Stimulated activated CD4-positive, alpha-beta T cell treated with anti-CD3 and anti-CD28 coated beads, Interleukin-12 subunit alpha, Interleukin-12 subunit beta, amount 100 ng/mL, for 24 hours (primary cell): ENCODE data around the gene SOX5.
"Not testable (repeated sequence)": the region's sequence is repeated elsewhere in the genome, so short reads cannot be mapped to it uniquely, and the experiment has no call there.

ENCODE experiments used
- DNase-seq, 2 experiments: peaks; one replicate each; pipeline ENCODE4 v3.0.0-alpha.2; 2020; ENCODE audit warnings: low read depth in 2 of 2

Gene SOX5

DNA sequence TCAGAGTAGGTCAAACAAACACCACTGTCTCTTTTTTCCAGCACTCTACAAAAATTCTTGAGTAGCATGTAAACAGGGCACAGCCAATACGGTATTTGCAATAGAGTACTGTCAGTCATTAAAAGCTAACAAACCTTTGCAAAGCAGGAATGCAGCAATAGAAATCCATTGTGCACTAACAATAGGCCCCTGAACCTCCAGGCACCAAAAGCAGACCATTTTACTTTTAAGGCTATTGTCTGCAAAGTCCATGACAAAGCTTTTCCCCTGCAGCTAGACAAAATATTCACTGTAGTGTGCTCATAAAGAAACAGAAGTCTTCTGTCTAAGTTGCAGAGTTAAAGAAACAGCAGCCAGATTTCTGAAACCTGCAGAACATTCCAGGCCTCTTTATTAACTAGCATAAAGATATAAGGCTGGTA, 191.9 kb downstream of the SOX5 start:
- no peak for DNase-seq

DNA sequence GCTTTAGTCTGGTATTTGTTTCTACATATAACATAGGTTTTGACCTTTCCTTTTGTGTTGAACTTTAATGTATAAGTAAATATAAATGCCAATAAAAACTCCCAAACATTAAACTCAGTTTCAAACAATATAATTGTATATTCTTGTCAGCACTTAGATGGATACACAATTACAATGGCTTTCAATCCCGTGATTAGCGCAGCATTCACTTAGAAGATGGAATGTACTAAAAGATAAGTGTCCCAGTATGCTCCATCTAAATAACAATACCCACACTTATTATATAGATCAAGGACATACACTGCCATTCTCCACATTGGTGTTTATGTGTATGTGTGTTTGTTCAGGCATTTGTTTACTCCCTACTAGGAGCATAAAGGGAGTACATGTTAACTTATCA, 193.1 kb downstream of the SOX5 start:
- no peak for DNase-seq

DNA sequence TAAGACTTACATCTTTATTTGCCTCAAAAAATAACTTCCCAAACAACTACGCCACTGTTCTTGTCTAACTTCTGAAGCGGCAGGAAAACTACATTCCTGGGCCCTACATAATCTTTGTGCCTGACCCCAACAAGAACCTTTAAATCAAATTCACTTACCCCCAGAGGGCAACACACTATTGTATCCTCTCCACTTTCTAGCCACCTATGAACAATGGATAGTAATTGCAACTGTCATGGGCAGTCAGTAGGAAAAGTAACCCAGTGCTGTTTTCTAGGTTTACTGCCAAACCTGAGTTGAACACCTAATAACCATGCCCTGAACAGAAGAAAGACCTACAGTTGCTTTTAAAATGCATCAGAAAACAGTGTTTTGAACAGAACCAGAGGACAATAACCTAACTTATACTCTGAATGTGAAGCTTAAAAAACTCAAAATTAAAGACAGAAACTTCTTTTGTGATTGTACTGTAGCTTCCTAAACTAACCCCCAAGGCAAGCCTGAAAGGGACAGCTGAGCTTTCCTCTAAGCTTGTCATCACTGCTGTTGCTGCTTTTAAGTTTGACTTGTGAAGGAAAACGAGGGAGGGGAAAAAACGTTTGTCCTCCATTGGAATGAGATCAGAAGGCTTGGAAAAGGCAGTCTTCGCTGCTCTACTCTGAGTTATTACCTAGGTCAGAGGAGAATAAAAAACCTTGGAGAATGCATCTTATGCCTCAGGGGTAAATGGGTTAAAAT, 195.7 kb downstream of the SOX5 start:
- no peak for DNase-seq

DNA sequence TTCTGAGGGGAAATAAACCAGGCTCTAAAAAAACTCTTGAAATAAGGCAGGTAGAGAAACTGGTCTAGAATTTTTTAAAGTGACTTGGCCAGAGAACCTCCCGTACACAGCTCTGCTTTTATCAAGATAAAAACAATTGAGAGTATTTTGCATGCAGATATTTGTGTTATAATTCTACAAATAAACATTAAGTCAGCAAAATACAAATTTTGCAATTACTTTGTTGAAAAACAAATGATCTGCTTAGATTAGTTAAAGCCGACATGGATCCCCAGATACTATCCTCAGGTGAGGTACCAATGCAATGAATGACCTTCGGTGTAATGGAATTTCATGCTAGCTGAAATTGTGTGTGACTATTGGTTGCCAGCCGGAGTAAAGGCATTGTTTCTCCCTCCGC, 197.2 kb downstream of the SOX5 start:
- no peak for DNase-seq

DNA sequence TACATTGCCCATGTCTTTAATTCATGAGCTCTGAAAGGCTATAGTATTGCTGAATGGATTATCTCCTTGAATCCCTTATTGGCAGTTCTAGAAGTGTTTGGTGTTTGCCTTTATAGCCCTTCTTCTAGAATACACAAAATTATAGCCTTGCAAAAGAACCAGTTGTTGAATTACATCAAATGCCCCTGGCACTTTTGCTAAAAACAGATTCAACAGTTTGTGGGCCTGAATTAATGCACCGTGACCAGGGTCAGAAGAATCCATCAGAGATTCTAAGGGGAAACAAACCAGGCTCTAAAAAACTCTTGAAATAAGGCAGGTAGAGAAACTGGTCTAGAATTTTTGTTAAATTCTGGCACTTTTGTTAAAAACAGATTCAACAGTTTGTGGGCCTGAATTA, 197.8 kb downstream of the SOX5 start:
- DNase-seq: no peak

DNA sequence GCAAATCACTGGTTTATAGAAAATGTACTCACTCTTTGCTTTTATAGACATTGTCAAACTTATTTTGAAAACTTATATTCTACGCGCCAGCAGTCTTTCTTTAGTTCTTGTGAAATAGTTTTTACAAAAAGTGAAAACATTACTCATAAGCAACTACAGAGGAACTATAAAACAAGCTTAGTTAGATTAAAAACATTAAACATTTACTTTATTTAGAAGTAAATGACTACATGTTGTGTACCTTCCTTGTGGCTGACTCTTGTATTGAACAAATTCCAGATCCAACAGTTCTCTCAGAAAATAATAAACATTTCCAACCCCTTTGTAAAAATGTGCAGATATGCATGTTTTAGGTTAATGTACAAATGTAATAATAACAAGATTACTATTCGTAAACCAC, 198.5 kb downstream of the SOX5 start:
- DNase-seq: no peak

DNA sequence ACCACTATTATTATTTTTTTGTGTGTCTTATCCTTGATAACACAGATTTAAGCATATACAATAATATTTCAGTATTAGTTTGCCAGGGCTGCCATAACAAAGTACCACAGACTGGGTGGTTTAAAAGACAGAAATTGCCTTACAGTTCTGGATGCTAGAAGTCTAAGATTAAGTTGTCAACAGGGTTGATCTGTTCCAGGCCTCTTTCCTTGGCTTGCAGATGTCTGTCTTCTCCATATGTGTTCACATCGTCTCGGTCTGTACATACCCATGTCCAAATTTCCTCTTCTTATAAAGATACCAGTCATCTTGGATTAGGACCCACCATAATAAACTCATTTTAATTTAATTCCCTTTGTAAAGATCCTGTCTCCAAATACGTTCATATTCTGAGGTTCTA, 204.8 kb downstream of the SOX5 start:
- DNase-seq: no peak

DNA sequence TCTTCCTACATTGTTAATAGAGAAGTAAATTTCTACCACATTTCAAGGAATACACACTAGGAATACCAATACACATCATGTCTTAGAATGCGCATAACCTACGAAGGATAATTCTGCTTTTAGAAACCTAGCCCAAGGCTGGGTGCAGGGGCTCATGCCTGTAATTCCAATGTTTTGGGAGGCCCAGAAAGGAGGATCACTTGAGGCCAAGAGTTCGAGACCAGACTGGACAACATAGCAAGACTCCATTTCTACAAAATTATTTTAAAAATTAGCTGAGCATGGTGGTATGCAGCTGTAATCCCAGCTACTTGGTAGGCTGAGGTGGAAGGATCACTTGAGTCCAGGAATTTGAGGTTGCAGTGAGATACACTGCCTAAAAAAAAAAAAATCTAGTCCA, 206.9 kb downstream of the SOX5 start:
- DNase-seq: no peak

DNA sequence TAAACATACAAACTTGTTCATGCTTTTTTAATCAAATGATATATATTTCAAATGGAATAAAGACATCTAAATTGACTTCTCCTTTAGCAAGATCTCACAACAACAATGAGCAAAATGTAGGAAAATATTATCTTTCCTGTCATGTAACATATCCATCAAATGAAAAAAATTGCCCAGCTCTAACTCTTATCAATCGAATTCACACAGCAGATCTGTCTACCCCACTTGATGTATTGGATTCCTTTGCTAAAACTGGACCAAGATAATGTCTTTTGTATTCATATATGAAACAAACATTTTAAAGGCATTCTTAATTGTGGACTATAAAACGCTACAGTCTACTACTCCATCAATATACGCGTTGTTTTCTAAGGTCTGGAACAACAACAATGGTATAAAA, 218.0 kb downstream of the SOX5 start:
- no peak for DNase-seq

DNA sequence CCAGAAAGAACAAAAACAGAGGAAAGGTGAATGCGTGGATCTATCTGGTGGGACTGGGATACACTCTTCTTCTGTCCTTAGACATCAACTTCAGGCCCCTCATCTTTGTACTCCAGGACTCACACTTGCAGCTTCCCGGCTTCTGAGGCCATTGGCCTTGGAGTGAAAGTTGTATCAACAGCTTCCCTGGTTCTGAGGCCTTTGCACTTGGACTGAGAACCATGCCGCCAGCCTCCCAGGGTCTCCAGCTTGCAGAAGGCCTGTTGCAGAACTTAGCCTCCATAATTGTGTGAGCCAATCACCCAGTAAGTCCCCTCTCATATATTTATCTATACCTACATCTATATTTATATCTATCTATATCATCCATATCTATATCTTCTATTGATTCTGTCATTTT, 218.4 kb downstream of the SOX5 start:
- DNase-seq: no peak

DNA sequence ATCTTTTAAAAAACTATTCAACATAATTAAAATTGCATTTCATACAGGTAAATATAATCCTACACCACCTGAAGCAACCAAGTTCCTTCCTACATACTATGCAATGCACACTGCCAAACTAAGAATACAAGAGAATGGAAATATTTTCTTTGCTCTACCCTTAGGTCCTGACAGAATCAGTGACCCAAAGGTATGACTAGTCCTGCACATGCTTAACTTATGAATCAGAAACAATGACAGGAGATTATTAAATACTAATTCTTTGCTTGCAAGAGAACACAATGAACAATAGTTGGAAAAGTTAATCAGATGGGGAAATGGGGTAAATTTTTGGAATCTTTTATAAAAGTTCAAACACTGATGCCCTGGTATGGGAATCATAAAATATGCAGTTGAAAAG, 220.1 kb downstream of the SOX5 start:
- DNase-seq: no peak

DNA sequence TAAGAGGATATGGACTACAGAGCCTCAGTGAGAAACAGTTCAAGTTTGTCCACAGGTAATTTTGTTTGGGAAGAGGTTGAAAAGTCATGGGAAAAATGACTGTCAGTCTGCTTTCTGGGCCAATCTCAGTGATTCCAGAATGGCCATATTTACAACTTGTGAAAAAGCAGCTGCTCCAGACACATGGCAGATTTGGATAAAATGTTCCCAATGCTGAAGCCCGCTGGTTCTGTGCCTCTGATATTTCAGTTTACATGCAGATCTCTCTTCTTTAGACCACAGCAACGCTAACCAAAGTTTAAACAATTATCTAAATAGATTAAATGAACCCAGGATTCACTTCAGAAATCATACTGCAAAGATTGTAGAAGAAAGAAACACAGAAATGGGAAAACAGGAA, 222.8 kb downstream of the SOX5 start:
- DNase-seq: no peak

DNA sequence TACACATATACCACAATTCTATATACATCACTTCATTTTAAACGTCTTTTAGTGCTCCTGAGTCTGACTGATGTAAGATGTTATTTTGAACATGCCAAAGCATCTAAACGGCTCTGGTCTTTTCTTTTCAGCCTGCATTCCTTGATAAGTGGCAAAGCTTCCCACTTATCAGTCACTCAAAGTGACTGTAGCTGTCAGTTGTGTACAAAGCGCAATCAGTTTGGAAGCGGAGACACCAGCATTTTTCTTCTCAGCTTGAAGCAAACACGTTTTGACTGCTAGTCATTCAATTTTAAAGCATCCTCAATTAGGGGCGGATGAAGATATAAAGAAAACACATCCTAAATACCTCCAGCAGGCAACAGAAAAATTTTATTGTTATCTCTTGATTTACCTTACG, 226.8 kb downstream of the SOX5 start:
- DNase-seq: no peak

DNA sequence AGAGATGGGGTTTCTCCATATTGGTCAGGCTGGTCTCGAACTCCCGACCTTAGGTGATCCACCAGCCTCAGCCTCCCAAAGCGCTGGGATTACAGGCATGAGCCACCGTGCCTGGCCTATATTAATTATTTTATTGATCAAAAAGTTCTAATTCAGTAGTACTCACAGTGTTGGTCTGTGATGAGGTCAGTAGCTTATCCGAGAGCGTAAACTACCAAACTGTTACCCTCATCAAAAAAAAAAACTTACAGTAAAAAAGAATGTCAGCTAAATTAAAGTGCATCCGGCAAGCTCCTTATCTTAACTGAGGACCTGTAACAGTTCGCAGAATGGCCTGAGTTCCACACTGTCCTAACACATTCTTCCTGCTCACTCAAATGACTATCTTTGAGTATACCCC, 228.2 kb downstream of the SOX5 start:
- DNase-seq: no peak

DNA sequence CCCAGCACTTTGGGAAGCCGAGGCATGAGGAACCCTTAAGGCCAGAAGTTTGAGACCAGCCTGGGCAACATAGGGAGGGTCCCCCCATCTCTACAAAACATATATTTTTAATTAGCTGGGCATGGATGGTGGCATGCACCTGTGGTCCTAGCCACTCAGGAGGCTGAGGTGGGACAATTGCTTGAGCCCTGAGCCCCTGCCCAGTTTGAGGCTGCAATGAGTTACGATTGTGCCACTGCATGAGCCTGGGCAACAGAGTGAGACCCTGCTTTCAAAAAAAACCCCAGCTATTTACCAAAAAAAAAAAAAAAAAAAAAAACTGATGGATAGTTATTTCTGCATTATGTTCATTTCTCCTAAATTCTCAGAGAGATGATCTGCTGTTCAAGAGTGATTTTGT, 230.0 kb downstream of the SOX5 start:
- no peak for DNase-seq

DNA sequence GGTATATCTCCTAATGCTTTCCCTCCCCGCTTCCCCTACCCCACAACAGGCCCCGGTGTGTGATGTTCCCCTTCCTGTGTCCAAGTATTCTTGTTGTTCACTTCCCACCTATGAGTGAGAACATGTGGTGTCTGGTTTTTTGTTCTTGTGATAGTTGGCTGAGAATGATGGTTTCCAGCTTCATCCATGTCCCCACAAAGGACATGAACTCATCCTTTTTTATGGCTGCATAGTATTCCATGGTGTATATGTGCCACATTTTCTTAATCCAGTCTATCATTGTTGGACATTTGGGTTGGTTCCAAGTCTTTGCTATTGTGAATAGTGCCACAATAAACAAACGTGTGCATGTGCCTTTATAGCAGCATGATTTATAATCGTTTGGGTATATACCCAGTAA, 239.1 kb downstream of the SOX5 start:
- DNase-seq: not testable (repeated sequence)

DNA sequence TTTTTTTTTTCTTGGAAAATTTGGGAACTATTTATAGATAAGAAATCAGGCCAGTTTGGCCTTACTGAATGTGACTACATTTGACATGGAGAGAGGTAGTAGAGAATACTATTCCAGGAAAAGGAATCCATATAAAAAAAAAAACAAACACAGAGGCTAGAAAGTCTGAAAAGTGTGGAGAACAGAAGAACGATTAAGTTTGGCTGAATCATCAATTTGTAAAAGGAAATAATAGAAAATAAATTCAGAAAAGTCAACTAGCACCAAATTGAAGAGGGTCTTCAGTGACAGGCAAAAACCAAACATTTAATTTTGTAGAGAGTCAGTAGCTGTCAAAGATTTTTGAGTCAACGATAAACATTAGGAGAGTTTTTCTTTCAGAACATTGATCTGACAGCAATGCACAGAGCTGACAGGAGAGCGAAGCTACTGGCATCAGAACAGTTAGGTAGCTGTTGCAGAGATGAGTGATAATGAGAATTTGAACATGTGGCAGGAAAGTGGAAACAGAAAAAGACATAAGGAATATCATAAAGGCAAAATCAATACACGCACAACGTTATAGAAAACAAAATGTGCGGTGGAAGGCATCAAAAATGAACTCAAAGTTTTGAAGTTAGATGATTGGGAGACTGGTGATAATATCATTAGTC, 241.2 kb downstream of the SOX5 start:
- no peak for DNase-seq

DNA sequence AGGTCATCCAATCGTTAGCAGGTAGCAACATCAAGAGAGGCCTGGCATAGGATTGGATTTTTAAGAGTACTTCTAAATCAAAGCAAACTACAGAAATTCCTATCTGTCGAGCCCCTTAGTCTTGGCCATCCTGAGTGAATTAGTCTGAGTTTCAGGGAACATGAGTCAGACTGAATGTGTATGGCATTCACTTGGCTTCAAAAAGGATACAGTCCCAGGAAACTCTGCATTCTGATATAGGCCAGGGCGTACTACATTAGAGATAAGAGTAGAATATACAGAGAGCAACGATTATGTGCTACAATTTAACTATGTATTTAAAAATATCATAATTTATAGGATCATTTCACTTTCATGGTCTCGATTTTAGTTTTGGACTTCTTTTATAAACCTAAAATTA, 242.2 kb downstream of the SOX5 start:
- DNase-seq: no peak

DNA sequence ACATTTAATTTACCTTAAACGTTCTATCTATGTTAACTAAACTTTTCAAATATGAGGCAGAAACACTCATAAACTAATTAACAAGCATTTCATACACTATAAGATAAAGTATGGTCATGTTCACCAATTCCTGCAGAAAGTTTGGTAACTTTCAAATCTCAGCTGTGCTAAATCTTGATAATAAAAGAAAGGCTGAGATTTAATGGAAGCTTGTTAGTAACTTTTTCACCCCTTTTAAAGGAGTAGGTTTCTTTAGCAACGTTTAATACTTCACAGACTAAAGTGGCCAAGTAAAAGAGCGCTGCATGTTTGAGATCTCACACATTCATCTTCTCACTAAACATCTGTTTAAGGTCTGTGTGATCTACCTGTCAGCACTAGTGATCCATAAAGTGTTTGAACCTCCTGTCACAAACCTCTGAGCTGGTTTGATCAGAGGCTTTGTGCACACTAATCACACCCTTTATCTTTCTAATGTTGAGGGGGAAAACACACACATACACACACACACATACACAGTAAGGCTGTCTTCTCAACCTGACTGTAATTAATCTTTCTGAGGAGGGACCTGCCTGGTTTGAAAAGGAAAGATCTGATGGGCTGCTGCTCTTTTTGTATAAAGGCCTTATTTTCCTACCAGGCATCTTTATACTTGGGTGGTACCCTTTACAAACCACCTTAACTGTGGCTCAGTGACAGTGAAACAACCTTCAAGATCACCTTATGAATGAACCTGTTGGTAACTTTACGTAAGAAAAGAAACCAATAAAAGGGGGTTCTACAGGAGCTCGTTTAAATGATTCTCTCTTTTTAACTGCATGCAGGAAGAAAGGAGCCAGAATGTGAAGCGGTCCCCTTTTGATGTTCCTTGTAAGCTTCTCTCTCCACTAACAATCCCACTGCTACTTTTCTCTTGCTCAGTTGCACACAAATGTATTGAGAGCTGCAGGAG, 244.2 kb downstream of the SOX5 start:
- DNase-seq: no peak

DNA sequence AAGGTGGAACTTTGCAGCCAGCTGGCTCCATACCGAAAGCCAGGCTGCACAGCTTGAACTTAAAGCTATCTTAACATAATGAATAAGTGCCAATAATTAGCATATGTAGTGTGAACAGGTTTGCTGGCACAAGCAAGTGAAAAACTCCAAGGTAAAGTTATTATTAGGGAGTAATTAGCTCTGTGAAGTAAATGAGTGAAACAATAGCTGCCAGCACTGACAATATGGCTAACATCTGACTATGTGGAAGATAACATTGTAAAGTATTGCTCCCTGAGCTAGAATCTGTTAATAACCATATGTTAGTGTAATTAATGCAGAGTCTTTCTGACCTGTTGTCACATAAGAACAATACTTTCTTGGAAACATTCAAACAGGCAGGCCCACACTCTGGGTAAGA, 246.4 kb downstream of the SOX5 start:
- no peak for DNase-seq

DNA sequence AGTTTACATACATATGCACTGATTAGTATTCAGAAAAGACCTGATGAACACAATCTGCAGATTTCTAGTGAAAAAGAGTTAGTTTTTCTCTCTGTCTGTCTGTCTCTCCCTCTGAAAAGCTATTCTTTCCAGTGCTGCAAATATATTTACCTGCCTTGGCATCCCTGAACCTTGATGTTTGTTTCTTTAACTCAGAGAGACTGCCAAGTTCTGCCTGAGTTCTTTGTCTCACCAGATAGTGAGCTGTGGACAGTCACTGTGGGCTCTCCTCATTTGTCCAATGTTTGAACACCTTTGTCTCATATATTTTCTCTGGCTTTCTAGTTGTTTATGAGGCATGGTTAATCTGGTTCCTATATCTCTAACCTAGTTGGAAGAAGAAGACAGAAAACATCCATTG, 250.4 kb downstream of the SOX5 start:
- no peak for DNase-seq

DNA sequence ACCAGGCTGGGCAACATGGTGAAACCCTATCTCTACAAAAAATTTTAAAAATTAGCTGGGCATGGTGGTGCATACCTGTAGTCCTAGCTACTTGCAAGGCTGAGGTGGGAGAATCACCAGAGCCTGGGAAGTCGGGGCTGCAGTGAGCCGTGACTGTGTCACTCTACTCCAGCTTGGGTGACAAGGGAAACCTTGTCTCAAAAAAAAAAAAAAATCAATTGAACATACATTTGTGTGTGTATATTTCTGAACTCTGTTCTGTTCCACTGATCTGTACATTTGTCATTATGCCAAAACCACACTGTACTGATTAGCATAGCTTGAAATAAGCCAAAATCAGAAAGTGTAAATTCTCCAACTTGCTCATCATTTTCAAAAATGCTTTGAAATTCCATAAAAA, 254.6 kb downstream of the SOX5 start:
- no peak for DNase-seq

DNA sequence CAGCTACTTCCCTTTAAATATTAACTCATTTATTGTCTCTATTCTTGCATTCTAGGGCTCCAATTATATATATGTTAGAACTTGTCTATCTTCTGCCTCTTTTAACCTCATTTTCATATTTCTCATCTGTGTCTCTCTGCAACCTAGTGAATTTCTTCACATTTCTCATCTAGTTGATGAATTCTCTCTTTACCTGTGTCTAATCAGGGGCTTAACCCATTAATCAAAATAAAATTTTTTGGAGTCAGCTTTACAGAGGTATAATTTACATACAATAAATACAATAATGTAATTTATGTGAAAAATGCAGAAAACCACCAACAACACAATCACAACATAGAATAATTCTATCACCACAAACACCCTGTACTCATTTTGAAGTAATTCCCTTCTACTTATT, 255.2 kb downstream of the SOX5 start:
- DNase-seq: no peak
